ENCODE measurements around the gene RPL11. TPM values are rescaled to one million over a fixed set of nuclear protein-coding genes. Genes with fewer than 3 reads are reported as not detected.

The RPL11 gene
- total and polyA plus RNA-seq, 2 of the 4 experiments (the other 2 are of a cell fraction): 452 to 1,692 TPM

DNA sequence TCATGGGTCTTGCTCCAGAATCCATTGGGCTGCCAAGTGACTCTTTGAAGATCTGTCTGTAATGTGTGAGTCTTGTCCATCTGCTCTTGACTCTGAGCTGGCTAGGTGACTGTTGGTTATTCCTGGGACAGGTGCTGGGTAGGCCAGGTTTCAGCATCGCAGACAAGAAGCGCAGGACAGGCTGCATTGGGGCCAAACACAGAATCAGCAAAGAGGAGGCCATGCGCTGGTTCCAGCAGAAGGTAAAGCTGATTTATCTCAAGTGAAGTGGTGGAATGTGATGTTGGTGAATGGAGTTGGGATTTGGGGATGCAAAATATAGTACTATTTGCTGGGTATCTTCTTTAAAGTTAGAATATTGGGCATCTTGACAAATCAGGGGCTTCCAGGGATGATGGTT is 4.1 kb downstream of the RPL11 start:
- Histone ChIP-seq H3K36me3 (ENCODE audit: control insufficient read depth, insufficient read depth, low read length) (peaks cover 61% of the 10 kb centered on the region), H3K27ac (ENCODE audit: insufficient read depth, low read length) (no peak overlapping the region), H3K4me1 (ENCODE audit: control insufficient read depth, insufficient read depth, low read length) (peaks cover 10% of the 10 kb centered on the region), H4K8ac (ENCODE audit: low read depth in 2 of 2, low read length in 2 of 2) (no peak overlapping the region), H2BK20ac (ENCODE audit: low read depth, low read length) (no peak overlapping the region), H2BK15ac (ENCODE audit: low read depth, low read length) (no peak overlapping the region), H3K79me1 (ENCODE audit: low read depth in 1 of 2, low read length in 2 of 2) (peaks cover 26 to 76% of the 10 kb centered on the region in 2 experiments; a peak in 3 of 4 replicates), H3K4ac (ENCODE audit: low read depth, low read length) (no peak overlapping the region), H4K20me1 (ENCODE audit: insufficient read depth, low read length) (peaks cover 91% of the 10 kb centered on the region), H3K9me1 (ENCODE audit: insufficient read depth, low read length) (peaks cover 25% of the 10 kb centered on the region), H2AK5ac (ENCODE audit: low read depth, low read length) (no peak overlapping the region), H2BK120ac (ENCODE audit: low read depth, low read length) (no peak overlapping the region), H3K9me3 (ENCODE audit: control insufficient read depth, insufficient read depth, low read length) (no peaks in the 10 kb centered on the region), H2AFZ (replicated peaks; ENCODE audit: low read length, poor library complexity) (no peak overlapping the region), H4K5ac (ENCODE audit: low read depth, low read length) (no peak overlapping the region), H3K23ac (ENCODE audit: low read depth, low read length) (no peak overlapping the region), H3K14ac (replicated peaks; ENCODE audit: low read depth, low read length) (no peak overlapping the region), H3K27me3 (ENCODE audit: control insufficient read depth, insufficient read depth, low read length) (no peaks in the 10 kb centered on the region), H3K9ac (ENCODE audit: low read depth, low read length) (no peak overlapping the region), H2BK5ac (ENCODE audit: low read depth, low read length, poor library complexity, severe bottlenecking) (no peak overlapping the region), H3K4me2 (ENCODE audit: low read depth, low read length) (peak overlapping the region; percentile 13; the same call in 1 of the 2 replicates), H2AK9ac (replicated peaks; ENCODE audit: low read depth, low read length, poor library complexity) (no peak overlapping the region), H3K18ac (ENCODE audit: low read depth, low read length) (no peak overlapping the region), H4K91ac (ENCODE audit: insufficient read depth, low read depth, low read length) (no peak overlapping the region), H3K4me3 (ENCODE audit: insufficient read depth, low read depth, low read length) (no peak overlapping the region), H3K56ac (ENCODE audit: extremely low read depth, insufficient read depth, low read length) (no peak overlapping the region)
- dilution Hi-C loops (cut with HindIII; ENCODE audit: low sequenced_read_pairs, unreplicated experiment): no loop called here
- 100% methylated on average over 3 of the region's 3 CpGs; no CpG with 5 or more reads in 1 of the 2 experiments for WGBS, 2 experiments (ENCODE audit: extremely low coverage in 2 of 2, insufficient read length in 1 of 2)
- ChIA-PET CTCF (no interaction called here), POLR2A (ENCODE audit: unreplicated experiment) (no interaction called here)
- TF ChIP-seq BHLHE40 (IDR thresholded peaks at IDR 0.05; ENCODE audit: low read depth, low read length): no peak
- in situ Hi-C loops (cut with MboI; ENCODE audit: low sequenced_read_pairs): no loop called here
- intact Hi-C loops (cut with micrococcal nuclease): no loop called here
- DNase-seq (no peak), ATAC-seq (ENCODE audit: low read depth) (no peak)
- no TSS peak for BruUV-seq (replicated peaks)
